GM23248 (cell line): ENCODE results near the gene MRPS7. TPM values are rescaled to one million over a fixed set of nuclear protein-coding genes. Genes with fewer than 3 reads are reported as not detected.

Source experiments
- DNase-seq: peaks from one replicate; pipeline ENCODE4 v3.0.0-alpha.2; 2015
- H2AFZ ChIP-seq: fragments of 200-600 bp; sonication (generic); 2 replicates; pipeline ENCODE4 v1.6.1; 2016; ENCODE audit warnings: antibody characterized with exemption
- H3F3A ChIP-seq: fragments of 200-600 bp; sonication (generic); 2 replicates; pipeline ENCODE4 v1.6.1; 2016; ENCODE audit warnings: mild to moderate bottlenecking, antibody characterized with exemption, mixed run types; ENCODE audit not compliant: insufficient read depth
- H3K27ac ChIP-seq: fragments of 200-600 bp; sonication (generic); 2 replicates; pipeline ENCODE4 v1.5.1; 2016; ENCODE audit warnings: mild to moderate bottlenecking
- H3K27me3 ChIP-seq: fragments of 200-600 bp; sonication (generic); replicated peaks from 2 replicates; pipeline ENCODE4 v1.6.1; 2016; ENCODE audit warnings: mild to moderate bottlenecking; ENCODE audit not compliant: insufficient read depth
- H3K36me3 ChIP-seq: fragments of 200-600 bp; sonication (generic); 2 replicates; pipeline ENCODE4 v1.6.1; 2016; ENCODE audit warnings: low read depth, mild to moderate bottlenecking
- H3K4me1 ChIP-seq: fragments of 200-600 bp; sonication (generic); 2 replicates; pipeline ENCODE4 v1.6.1; 2016; ENCODE audit warnings: mild to moderate bottlenecking; ENCODE audit not compliant: insufficient read depth
- H3K4me2 ChIP-seq: fragments of 200-600 bp; sonication (generic); one replicate; pipeline ENCODE4 v1.6.1; 2016; ENCODE audit warnings: mild to moderate bottlenecking; ENCODE audit not compliant: unreplicated experiment
- H3K4me3 ChIP-seq: fragments of 200-600 bp; sonication (generic); 2 replicates; pipeline ENCODE4 v1.5.1; 2016; ENCODE audit warnings: mild to moderate bottlenecking
- H3K79me2 ChIP-seq: fragments of 200-600 bp; sonication (generic); 2 replicates; pipeline ENCODE4 v1.6.1; 2016; ENCODE audit warnings: mild to moderate bottlenecking; ENCODE audit not compliant: insufficient read depth
- H3K9ac ChIP-seq: fragments of 200-600 bp; sonication (generic); 2 replicates; pipeline ENCODE4 v1.6.1; 2016; ENCODE audit warnings: mild to moderate bottlenecking
- H3K9me2 ChIP-seq: fragments of 200-600 bp; sonication (generic); 2 replicates; pipeline ENCODE4 v1.6.1; 2016; ENCODE audit warnings: mixed run types, mild to moderate bottlenecking, moderate library complexity; ENCODE audit not compliant: insufficient read depth
- H3K9me3 ChIP-seq: fragments of 200-600 bp; sonication (generic); one replicate; pipeline ENCODE4 v1.6.1; 2017; ENCODE audit warnings: low read depth
- H4K20me1 ChIP-seq: fragments of 200-600 bp; sonication (generic); 2 replicates; pipeline ENCODE4 v1.6.0; 2016; ENCODE audit not compliant: insufficient read depth
- EZH2 ChIP-seq: fragments of 200-600 bp; sonication (generic); IDR thresholded peaks from 2 replicates; pipeline ENCODE4 v1.6.1; 2018; ENCODE audit warnings: antibody characterized with exemption, mild to moderate bottlenecking; ENCODE audit not compliant: insufficient read depth, poor library complexity, severe bottlenecking
- EZH2phosphoT487 ChIP-seq: fragments of 200-600 bp; sonication (generic); IDR thresholded peaks from 2 replicates; pipeline ENCODE4 v1.6.1; 2018; ENCODE audit warnings: antibody characterized with exemption, moderate library complexity, mild to moderate bottlenecking, low read depth; ENCODE audit not compliant: insufficient read depth
- WGBS, 2 experiments: methylation state at CpG; one replicate each; pipeline ENCODE4 v1.1.6; 2015 to 2017; ENCODE audit warnings: low lambda C conversion rate in 2 of 2, low coverage in 1 of 2; ENCODE audit errors: missing lambda C conversion rate in 2 of 2; 5-methylcytosine and 5-hydroxymethylcytosine counted together
- in situ Hi-C: fragments of 300-500 bp; cut with MboI; formaldehyde crosslinking; loops from 2 replicates; pipeline ENCODE4 v1.15.0; 2020
- polyA plus RNA-seq: library from polyadenylated mRNA; unstranded; fragments of >200 nt; fragmentation: Nextera tagmentation; extraction: Ambion mirVana; gene quantifications from 2 replicates; pipeline ENCODE4 v1.2.1, GENCODE V29; 2016
- total RNA-seq: library from RNA; depleted of rRNA; stranded (reverse); fragments of >200 nt; shearing (Covaris generic); gene quantifications from 2 replicates; pipeline ENCODE4 v1.2.3, GENCODE V29; 2014

Gene MRPS7
- total and polyA plus RNA-seq, 2 experiments from 2014 or later = 41.6 to 87.6 TPM

GRCh38 chr17:75287221-75287620 is 25.5 kb downstream of the MRPS7 start:
- Histone ChIP-seq H3K4me1 (no peaks in the 10 kb centered on the region), H4K20me1 (no peaks in the 10 kb centered on the region), H3K27me3 (no peaks in the 10 kb centered on the region), H3K4me2 (no peak overlapping the region), H3K4me3 (no peak overlapping the region), H3K9ac (no peak overlapping the region), H3K27ac (no peak overlapping the region), H3K36me3 (no peaks in the 10 kb centered on the region; the same call in 1 of the 2 replicates), H3K9me2 (no peaks in the 10 kb centered on the region), H3F3A (no peaks in the 10 kb centered on the region), H3K79me2 (no peaks in the 10 kb centered on the region), H2AFZ (no peak overlapping the region), H3K9me3 (no peaks in the 10 kb centered on the region)
- 86 to 89% methylated on average over 9 of the region's 9 CpGs for WGBS, 2 experiments
- no peak for TF ChIP-seq EZH2phosphoT487
- no peak for TF ChIP-seq EZH2
- DNase-seq = no peak
- in situ Hi-C loops = no loop called here

- Histone ChIP-seq H3K9me2 (no peaks in the 10 kb centered on the region), H3K9me3 (no peaks in the 10 kb centered on the region), H3K4me3 (peak overlapping the region; percentile 86), H3K27me3 (no peaks in the 10 kb centered on the region), H4K20me1 (no peaks in the 10 kb centered on the region), H3K27ac (no peak overlapping the region), H3K4me2 (peak overlapping the region; percentile 76), H3K4me1 (no peaks in the 10 kb centered on the region), H3K79me2 (no peaks in the 10 kb centered on the region), H3K9ac (peak overlapping the region; percentile 88), H3F3A (no peaks in the 10 kb centered on the region), H3K36me3 (no peaks in the 10 kb centered on the region), H2AFZ (peak overlapping the region; percentile 89)
- TF ChIP-seq EZH2 = no peak
- no peak for TF ChIP-seq EZH2phosphoT487
- no peak for DNase-seq
- in situ Hi-C loops = no loop called here
- WGBS, 2 experiments = 30% methylated on average over 2 of the region's 2 CpGs
Measured at GRCh38 chr17:75288359-75288758, 26.7 kb downstream of the MRPS7 start.

- H3K9ac ChIP-seq = peak overlapping the region; percentile 88
- H2AFZ ChIP-seq = peak overlapping the region; percentile 89
- no peaks in the 10 kb centered on the region for H3K27me3 ChIP-seq
- no peaks in the 10 kb centered on the region for H3K9me2 ChIP-seq
- TF ChIP-seq EZH2phosphoT487 (no peak), EZH2 (no peak)
- DNase-seq = no peak
- 0 to 1% methylated on average over 13 to 14 of the region's 14 CpGs for WGBS, 2 experiments
- no peaks in the 10 kb centered on the region for H3K79me2 ChIP-seq
- peak overlapping the region; percentile 86 for H3K4me3 ChIP-seq
- H3K9me3 ChIP-seq = no peaks in the 10 kb centered on the region
- in situ Hi-C loops = no loop called here
- H3K4me1 ChIP-seq = no peaks in the 10 kb centered on the region
- H3K4me2 ChIP-seq = peak overlapping the region; percentile 76
- H3K27ac ChIP-seq = no peak overlapping the region
- no peaks in the 10 kb centered on the region for H3F3A ChIP-seq
- H4K20me1 ChIP-seq = no peaks in the 10 kb centered on the region
- no peaks in the 10 kb centered on the region for H3K36me3 ChIP-seq
Measured at GRCh38 chr17:75288770-75289114, 27.1 kb downstream of the MRPS7 start.

- Histone ChIP-seq H3F3A (no peaks in the 10 kb centered on the region), H3K36me3 (no peaks in the 10 kb centered on the region), H3K27ac (peak within 1 kb of the TSS; percentile 91), H3K79me2 (no peaks in the 10 kb centered on the region), H3K27me3 (no peaks in the 10 kb centered on the region), H3K9ac (peak within 1 kb of the TSS; percentile 88), H3K4me1 (no peaks in the 10 kb centered on the region), H3K4me2 (peak within 1 kb of the TSS; percentile 77), H3K9me2 (no peaks in the 10 kb centered on the region), H3K9me3 (no peaks in the 10 kb centered on the region), H3K4me3 (peak within 1 kb of the TSS; percentile 86), H4K20me1 (no peaks in the 10 kb centered on the region), H2AFZ (peak within 1 kb of the TSS; percentile 92)
- in situ Hi-C loops = no loop called here
- WGBS, 2 experiments = 1% methylated on average over 50 to 65 of the region's 65 CpGs
- TF ChIP-seq EZH2phosphoT487 = no peak
- TF ChIP-seq EZH2 = no peak
- DNase-seq = peak; percentile 99
Measured at GRCh38 chr17:75289115-75289831, 27.6 kb downstream of the MRPS7 start, which contains the start of gene SLC25A19. TSS of gene SLC25A19 (minus strand) at chr17:75289433. CDS start at chr17:75286764, 2,669 bp downstream.
